Mesenchymal stem cell (in vitro differentiated cells and primary cell): ENCODE data around the gene CMYA5.
A peak's percentile ranks its signal among the peaks of the same experiment; 100 is the strongest.

ENCODE experiments used
- DNase-seq: peaks from one replicate; pipeline ENCODE4 v3.0.0-alpha.2; 2013
- H2AFZ ChIP-seq: one replicate; pipeline ENCODE4 v1.6.1; 2013; ENCODE audit warnings: low read depth, mild to moderate bottlenecking, control low read depth, inconsistent platforms, low read length, moderate library complexity
- H2AK5ac ChIP-seq: 2 replicates; pipeline ENCODE4 v1.6.1; 2013; ENCODE audit warnings: low read length, moderate library complexity, mild to moderate bottlenecking, inconsistent platforms; ENCODE audit not compliant: severe bottlenecking
- H2BK120ac ChIP-seq: one replicate; pipeline ENCODE4 v1.6.1; 2013; ENCODE audit warnings: low read depth, mild to moderate bottlenecking, inconsistent platforms, low read length, moderate library complexity
- H2BK12ac ChIP-seq, 2 experiments: one replicate each; pipeline ENCODE4 v1.6.1; 2013; ENCODE audit warnings: inconsistent platforms in 2 of 2, low read length in 2 of 2, mild to moderate bottlenecking in 2 of 2, moderate library complexity in 2 of 2, control low read depth in 1 of 2
- H2BK15ac ChIP-seq: one replicate; pipeline ENCODE4 v1.6.1; 2013; ENCODE audit warnings: mild to moderate bottlenecking, low read depth, inconsistent platforms; ENCODE audit not compliant: poor library complexity, severe bottlenecking
- H2BK5ac ChIP-seq: 2 replicates; pipeline ENCODE4 v1.6.1; 2013; ENCODE audit warnings: low read depth, mild to moderate bottlenecking, low read length, control low read depth, inconsistent platforms; ENCODE audit not compliant: poor library complexity, severe bottlenecking
- H3K14ac ChIP-seq, 2 experiments: one replicate each; pipeline ENCODE4 v1.6.1; 2013; ENCODE audit warnings: inconsistent platforms in 2 of 2, low read length in 2 of 2, control low read depth in 1 of 2, mild to moderate bottlenecking in 1 of 2, moderate library complexity in 1 of 2
- H3K18ac ChIP-seq, 2 experiments: one replicate each; pipeline ENCODE4 v1.6.1; 2013; ENCODE audit warnings: inconsistent platforms in 2 of 2, low read length in 2 of 2, control low read depth in 1 of 2, low read depth in 1 of 2, mild to moderate bottlenecking in 1 of 2
- H3K23ac ChIP-seq, 2 experiments: one replicate each; pipeline ENCODE4 v1.6.1; 2013; ENCODE audit warnings: inconsistent platforms in 2 of 2, low read length in 2 of 2, mild to moderate bottlenecking in 2 of 2, moderate library complexity in 2 of 2, control low read depth in 1 of 2
- H3K27ac ChIP-seq: 2 replicates; pipeline ENCODE4 v1.5.1; 2013; ENCODE audit warnings: mild to moderate bottlenecking, moderate library complexity, low read length, control low read depth, inconsistent platforms; ENCODE audit not compliant: poor library complexity, severe bottlenecking
- H3K27me3 ChIP-seq, 2 experiments: 2 replicates each; pipeline versions ENCODE4 v1.6.1 to v1.7.0; 2013; ENCODE audit warnings: low read length in 2 of 2, mild to moderate bottlenecking in 2 of 2, moderate library complexity in 2 of 2, control low read depth in 1 of 2, inconsistent platforms in 1 of 2; ENCODE audit not compliant: control insufficient read depth in 1 of 2, insufficient read depth in 1 of 2
- H3K36me3 ChIP-seq, 2 experiments: 2 replicates each; pipeline versions ENCODE4 v1.6.1 to v1.7.0; 2013; ENCODE audit warnings: low read length in 2 of 2, control low read depth in 1 of 2, inconsistent platforms in 1 of 2, low read depth in 1 of 2, mild to moderate bottlenecking in 1 of 2; ENCODE audit not compliant: insufficient read depth in 2 of 2, control insufficient read depth in 1 of 2
- H3K4ac ChIP-seq, 2 experiments: one replicate each; pipeline ENCODE4 v1.6.1; 2013; ENCODE audit warnings: inconsistent platforms in 2 of 2, low read length in 2 of 2, mild to moderate bottlenecking in 2 of 2, moderate library complexity in 2 of 2, control low read depth in 1 of 2, low read depth in 1 of 2
- H3K4me1 ChIP-seq: 2 replicates; pipeline ENCODE4 v1.6.1; 2013; ENCODE audit warnings: low read depth, low read length, control low read depth; ENCODE audit not compliant: control insufficient read depth, insufficient read depth
- H3K4me2 ChIP-seq: 2 replicates; pipeline ENCODE4 v1.6.1; 2013; ENCODE audit warnings: low read length, mild to moderate bottlenecking, inconsistent platforms; ENCODE audit not compliant: poor library complexity, severe bottlenecking
- H3K4me3 ChIP-seq, 2 experiments: 2 replicates each; pipeline versions ENCODE4 v1.5.1 to v1.7.0; 2013; ENCODE audit warnings: low read length in 2 of 2, mild to moderate bottlenecking in 2 of 2, control low read depth in 1 of 2, low read depth in 1 of 2; ENCODE audit not compliant: insufficient read depth in 1 of 2
- H3K79me1 ChIP-seq: replicated peaks from 2 replicates; pipeline ENCODE4 v1.6.1; 2013; ENCODE audit warnings: mild to moderate bottlenecking, control low read depth, low read length, inconsistent platforms; ENCODE audit not compliant: poor library complexity, severe bottlenecking
- H3K9ac ChIP-seq: 2 replicates; pipeline ENCODE4 v1.7.0; 2013; ENCODE audit warnings: mild to moderate bottlenecking, low read length, moderate library complexity
- H3K9me3 ChIP-seq: 2 replicates; pipeline ENCODE4 v1.7.0; 2013; ENCODE audit warnings: mild to moderate bottlenecking, low read length; ENCODE audit not compliant: control insufficient read depth
- H4K8ac ChIP-seq: one replicate; pipeline ENCODE4 v1.6.1; 2013; ENCODE audit warnings: inconsistent platforms, mild to moderate bottlenecking, low read length, moderate library complexity
- H4K91ac ChIP-seq: one replicate; pipeline ENCODE4 v1.6.1; 2013; ENCODE audit warnings: mild to moderate bottlenecking, low read length, inconsistent platforms
- whole genome bisulfite sequencing: methylation state at CpG from one replicate; pipeline ENCODE4 v1.1.7; 2013; ENCODE audit warnings: mixed read lengths; 5-methylcytosine and 5-hydroxymethylcytosine counted together

CMYA5 gene

GRCh38 chr5:79844571-79844970, 154.9 kb downstream of the CMYA5 start:
- no peak overlapping the region for H3K18ac ChIP-seq
- no peaks in the 10 kb centered on the region for H3K79me1 ChIP-seq
- H3K23ac ChIP-seq = no peak overlapping the region
- no peak overlapping the region for H2BK15ac ChIP-seq
- peaks cover 0 to 20% of the 10 kb centered on the region in 2 experiments for H3K27me3 ChIP-seq
- no peak overlapping the region for H4K91ac ChIP-seq
- 82% methylated on average over 1 of the region's 1 CpG for WGBS
- no peak overlapping the region for H3K4me2 ChIP-seq
- peak overlapping the region; percentile 70 for H3K9ac ChIP-seq
- H4K8ac ChIP-seq = no peak overlapping the region
- DNase-seq = no peak
- H3K4ac ChIP-seq = no peak overlapping the region
- no peak overlapping the region for H2BK120ac ChIP-seq
- no peak overlapping the region for H2AK5ac ChIP-seq
- no peaks in the 10 kb centered on the region for H3K36me3 ChIP-seq
- no peak overlapping the region for H2AFZ ChIP-seq
- no peak overlapping the region for H3K4me3 ChIP-seq
- no peaks in the 10 kb centered on the region for H3K4me1 ChIP-seq
- no peak overlapping the region for H2BK12ac ChIP-seq
- no peak overlapping the region for H3K27ac ChIP-seq
- no peaks in the 10 kb centered on the region for H3K9me3 ChIP-seq
- H2BK5ac ChIP-seq = no peak overlapping the region
- no peak overlapping the region for H3K14ac ChIP-seq

DNA sequence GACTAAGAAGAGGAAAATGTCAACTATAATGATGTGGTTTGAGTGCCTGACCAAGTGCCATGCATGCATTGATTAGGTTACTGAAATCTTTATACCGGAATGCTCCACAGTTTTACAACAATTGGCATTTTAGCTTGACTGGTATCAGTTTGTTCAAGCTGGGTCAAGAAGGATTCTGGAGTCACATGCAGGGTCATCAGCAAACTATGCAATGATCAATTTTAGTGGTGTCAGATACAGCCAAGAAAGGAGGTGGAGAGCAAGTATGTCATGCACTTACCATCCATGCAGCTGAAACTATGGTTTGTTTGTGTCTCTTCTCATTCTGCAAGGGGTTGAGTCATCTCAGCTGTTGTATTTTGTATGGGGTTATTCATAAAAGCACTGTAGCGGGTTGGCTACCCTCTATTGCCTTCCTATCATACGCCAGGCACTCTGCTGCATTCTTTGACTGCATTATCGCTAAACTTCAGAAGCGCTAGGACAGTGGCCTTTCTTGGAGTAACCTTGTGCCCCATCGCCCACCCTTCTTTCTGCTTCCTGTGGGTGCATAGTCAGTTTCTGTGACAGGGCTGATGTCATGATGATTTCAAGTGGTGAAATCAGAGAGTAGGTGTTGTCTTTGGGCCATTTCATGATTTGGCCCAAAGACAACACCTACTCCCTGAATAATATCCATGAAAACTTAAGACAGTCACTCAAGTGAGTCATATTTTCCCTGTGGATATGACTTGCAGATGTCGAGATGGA, 156.0 kb downstream of the CMYA5 start:
- no peak overlapping the region for H2AK5ac ChIP-seq
- no peaks in the 10 kb centered on the region for H3K4me1 ChIP-seq
- no peaks in the 10 kb centered on the region for H3K79me1 ChIP-seq
- no peak overlapping the region for H3K4me2 ChIP-seq
- H4K91ac ChIP-seq = no peak overlapping the region
- H2BK15ac ChIP-seq = no peak overlapping the region
- peak overlapping the region in 1 of 2 experiments; percentile 56 for H3K4me3 ChIP-seq
- no peak overlapping the region for H3K4ac ChIP-seq
- no peak overlapping the region for H3K18ac ChIP-seq
- no peak overlapping the region for H4K8ac ChIP-seq
- H2BK5ac ChIP-seq = no peak overlapping the region
- no peak overlapping the region for H2AFZ ChIP-seq
- H3K36me3 ChIP-seq = no peaks in the 10 kb centered on the region
- H3K27me3 ChIP-seq = peaks cover 0 to 15% of the 10 kb centered on the region in 2 experiments
- no peak overlapping the region for H2BK12ac ChIP-seq
- no peaks in the 10 kb centered on the region for H3K9me3 ChIP-seq
- H3K14ac ChIP-seq = peak overlapping the region in 1 of 2 experiments; percentile 69
- no peak overlapping the region for H3K27ac ChIP-seq
- DNase-seq = peak; percentile 48
- H3K9ac ChIP-seq = peak overlapping the region; percentile 70
- no peak overlapping the region for H2BK120ac ChIP-seq
- 84% methylated on average over 7 of the region's 7 CpGs for WGBS
- H3K23ac ChIP-seq = no peak overlapping the region

GRCh38 chr5:79846198-79846521, 156.5 kb downstream of the CMYA5 start:
- Histone ChIP-seq H3K18ac (no peak overlapping the region), H2BK12ac (no peak overlapping the region), H3K79me1 (no peaks in the 10 kb centered on the region), H3K9me3 (no peaks in the 10 kb centered on the region), H3K9ac (peak overlapping the region; percentile 70), H4K8ac (no peak overlapping the region), H4K91ac (no peak overlapping the region), H3K14ac (no peak overlapping the region), H3K4me2 (no peak overlapping the region), H2AFZ (no peak overlapping the region), H3K36me3 (no peaks in the 10 kb centered on the region), H3K4ac (no peak overlapping the region), H2AK5ac (no peak overlapping the region), H3K27me3 (peaks cover 0 to 13% of the 10 kb centered on the region in 2 experiments), H3K4me3 (peak overlapping the region in 1 of 2 experiments; percentile 56), H2BK15ac (no peak overlapping the region), H3K4me1 (no peaks in the 10 kb centered on the region), H3K23ac (no peak overlapping the region), H2BK120ac (no peak overlapping the region), H2BK5ac (no peak overlapping the region), H3K27ac (no peak overlapping the region)
- DNase-seq = no peak
- WGBS = 92% methylated on average over 2 of the region's 3 CpGs

GRCh38 chr5:79847561-79847960, 157.9 kb downstream of the CMYA5 start:
- Histone ChIP-seq H3K14ac (no peak overlapping the region), H3K27me3 (peaks cover 0 to 6% of the 10 kb centered on the region in 2 experiments), H2AK5ac (no peak overlapping the region), H3K9ac (no peak overlapping the region), H3K23ac (no peak overlapping the region), H3K18ac (no peak overlapping the region), H2AFZ (no peak overlapping the region), H3K36me3 (no peaks in the 10 kb centered on the region), H2BK15ac (no peak overlapping the region), H3K4me1 (no peaks in the 10 kb centered on the region), H3K4ac (no peak overlapping the region), H3K27ac (no peak overlapping the region), H2BK120ac (no peak overlapping the region), H4K91ac (no peak overlapping the region), H2BK12ac (no peak overlapping the region), H3K79me1 (no peaks in the 10 kb centered on the region), H4K8ac (no peak overlapping the region), H3K4me3 (no peak overlapping the region), H2BK5ac (no peak overlapping the region), H3K9me3 (no peaks in the 10 kb centered on the region), H3K4me2 (no peak overlapping the region)
- no peak for DNase-seq
- 55% methylated on average over 6 of the region's 8 CpGs for WGBS
